HG02970 (cell line): ENCODE measurements around the gene AUTS2.
"Not testable (repeated sequence)": the region's sequence is repeated elsewhere in the genome, so short reads cannot be mapped to it uniquely, and the experiment has no call there.

ENCODE experiments used
- ATAC-seq: cut with Tn5 transposase; IDR thresholded peaks from one replicate; pipeline ENCODE4 v1.9.1; 2021; ENCODE audit warnings: mild to moderate bottlenecking, moderate library complexity, moderate number of reproducible peaks; ENCODE audit not compliant: unreplicated experiment, low FRiP score

Gene AUTS2

GRCh38 chr7:70585071-70585470 lies 986.8 kb downstream of the AUTS2 start:
- ATAC-seq, result no peak

DNA sequence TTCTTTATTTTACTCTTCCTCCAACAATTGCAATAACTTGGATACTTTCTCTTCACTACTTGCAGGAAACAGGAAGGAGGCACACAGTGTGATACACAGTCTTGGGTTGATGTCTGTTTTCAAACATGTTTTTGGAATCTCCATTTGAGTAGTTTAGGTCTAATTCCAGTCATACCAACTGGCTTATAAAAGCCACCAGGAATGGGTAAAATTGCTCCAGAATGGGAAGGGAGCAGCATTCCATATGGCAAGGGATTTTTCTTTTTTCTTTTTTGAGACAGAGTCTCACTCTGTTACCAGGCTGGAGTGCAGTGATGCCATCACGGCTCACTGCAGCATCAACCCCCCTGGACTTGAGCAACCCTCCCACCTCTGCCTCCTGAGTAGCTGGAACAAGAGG lies 988.5 kb downstream of the AUTS2 start:
- ATAC-seq, result no peak

GRCh38 chr7:70587739-70588138 lies 989.5 kb downstream of the AUTS2 start:
- no peak for ATAC-seq

DNA sequence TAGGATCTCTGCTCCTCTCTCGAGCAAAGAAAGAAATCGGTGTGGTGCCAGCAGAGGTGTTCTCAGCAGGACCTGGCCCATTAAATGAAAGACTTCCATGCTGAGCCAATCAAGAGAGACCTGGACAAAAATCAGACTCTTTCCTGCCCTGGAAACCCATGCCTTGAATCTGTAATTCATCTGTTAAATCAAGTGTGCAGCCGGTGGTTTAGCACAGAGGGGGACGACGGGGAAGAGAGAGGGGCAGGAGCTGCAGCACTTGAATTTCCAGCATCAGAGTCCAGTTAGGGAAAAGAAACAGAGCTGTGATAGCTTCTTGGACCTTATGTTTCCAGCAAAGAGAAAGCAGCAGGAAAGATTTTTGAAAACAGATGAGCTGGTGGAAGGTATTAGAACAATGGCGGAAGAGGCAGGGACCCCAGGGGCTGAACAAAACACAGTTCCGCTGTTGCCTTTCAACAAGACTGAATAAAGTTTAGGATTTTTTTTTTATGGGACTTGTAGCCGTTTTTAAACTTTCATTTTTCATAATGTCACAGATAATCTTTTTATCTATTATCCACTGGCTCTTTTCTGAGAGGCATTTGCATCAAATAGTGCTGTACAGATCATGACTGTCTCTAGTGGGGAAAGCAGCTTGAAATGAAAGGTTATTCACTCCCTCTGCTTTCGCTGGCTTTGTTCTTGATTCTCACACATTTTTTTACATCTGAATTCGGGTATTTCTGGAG lies 990.1 kb downstream of the AUTS2 start:
- no peak for ATAC-seq

DNA sequence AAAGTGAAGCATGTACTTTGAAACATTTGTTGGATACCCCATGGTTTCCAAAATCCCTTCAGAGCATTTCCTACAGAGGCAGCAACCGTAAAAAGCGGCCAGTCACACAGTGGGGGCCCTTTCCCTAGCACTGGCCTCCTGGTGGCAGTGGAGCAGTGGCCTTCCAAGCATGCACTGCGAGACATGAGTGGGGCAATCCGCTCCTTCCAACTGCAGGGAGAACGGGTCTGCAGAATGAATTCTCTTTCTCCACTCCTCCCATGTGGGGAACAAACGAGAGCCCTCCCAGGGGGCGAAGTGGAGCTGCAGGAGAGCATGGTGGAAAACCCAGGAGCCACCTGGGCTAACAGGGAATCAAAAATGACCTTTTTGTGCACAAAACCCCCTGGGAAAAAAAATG lies 990.7 kb downstream of the AUTS2 start:
- ATAC-seq, result no peak

DNA sequence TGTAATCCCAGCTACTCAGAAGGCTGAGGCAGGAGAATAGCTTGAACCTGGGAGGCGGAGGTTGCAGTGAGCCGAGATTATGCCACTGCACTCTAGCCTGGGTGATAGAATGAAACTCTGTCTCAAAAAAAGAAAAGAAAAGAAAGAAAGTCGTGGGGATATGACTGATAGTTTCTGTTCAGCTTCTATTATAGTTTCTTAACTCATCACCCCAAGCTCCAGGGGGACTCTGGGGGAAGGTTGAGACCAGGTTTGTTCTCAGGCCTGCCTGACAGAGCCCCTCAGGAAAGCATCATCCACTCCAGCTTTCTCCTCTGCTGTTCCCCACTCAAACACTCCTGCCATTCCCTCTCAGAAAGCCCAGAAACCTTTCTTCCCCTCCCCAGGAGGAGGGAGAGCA lies 991.3 kb downstream of the AUTS2 start:
- ATAC-seq, result no peak

- no peak for ATAC-seq
Observed at GRCh38 chr7:70590126-70590854, 992.0 kb downstream of the AUTS2 start.

- no peak for ATAC-seq
Observed at GRCh38 chr7:70591643-70592042, 993.4 kb downstream of the AUTS2 start.

DNA sequence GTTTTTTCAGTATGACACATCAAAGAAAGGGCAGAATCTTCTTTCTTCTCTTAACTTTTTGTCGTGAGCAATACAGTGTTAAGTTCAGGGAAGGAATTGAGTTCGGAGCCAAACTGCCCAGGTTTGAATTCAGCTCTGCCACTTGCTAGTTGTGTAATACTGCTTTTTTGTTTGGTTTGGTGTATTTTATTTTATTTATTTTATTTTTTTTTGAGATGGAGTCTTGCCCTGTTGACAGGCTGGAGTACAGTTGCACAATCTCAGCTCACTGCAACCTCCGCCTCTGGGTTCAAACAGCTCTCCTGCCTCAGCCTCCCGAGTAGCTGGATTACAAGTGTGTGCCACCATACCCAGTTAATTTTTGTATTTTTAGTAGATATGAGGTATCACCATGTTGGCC lies 993.9 kb downstream of the AUTS2 start:
- no peak for ATAC-seq

GRCh38 chr7:70594170-70594569 lies 995.9 kb downstream of the AUTS2 start:
- no peak for ATAC-seq

DNA sequence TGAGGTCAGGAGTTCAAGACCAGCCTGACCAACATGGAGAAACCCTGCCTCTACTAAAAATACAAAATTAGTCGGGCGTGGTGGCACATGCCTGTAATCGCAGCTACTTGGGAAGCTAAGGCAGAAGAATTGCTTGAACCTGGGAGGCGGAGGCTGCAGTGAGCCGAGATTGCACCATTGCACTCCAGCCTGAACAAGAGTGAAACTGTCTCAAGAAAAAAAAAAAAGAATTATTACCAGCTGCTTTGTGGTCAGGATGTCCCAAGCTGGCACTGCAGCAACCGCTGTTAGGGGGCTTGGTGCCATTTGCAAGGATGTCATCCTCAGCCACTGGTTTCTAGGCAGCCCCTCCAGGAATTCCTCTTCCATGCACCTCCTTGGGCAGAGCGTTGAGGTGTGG lies 996.6 kb downstream of the AUTS2 start:
- ATAC-seq, result not testable (repeated sequence)

DNA sequence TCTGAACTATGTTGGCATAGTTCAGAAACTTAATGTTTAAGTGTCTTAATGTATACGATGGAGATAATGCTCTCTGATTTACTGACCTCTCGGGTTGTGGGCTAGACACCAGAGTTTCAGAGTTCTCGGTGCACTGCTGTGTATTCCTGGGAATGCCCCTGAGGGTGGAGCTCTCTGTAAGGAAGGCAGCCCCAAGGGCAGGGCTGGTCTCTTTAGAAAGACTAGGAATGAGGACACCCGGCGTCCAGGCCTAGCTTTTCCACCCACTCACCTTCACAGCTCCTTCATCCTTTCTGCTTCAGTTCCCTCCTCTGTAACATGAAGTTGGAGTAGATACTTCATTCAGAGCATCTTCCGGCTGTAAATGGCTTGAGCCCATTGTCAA lies 997.1 kb downstream of the AUTS2 start:
- ATAC-seq, result no peak

GRCh38 chr7:70595755-70596597 lies 997.7 kb downstream of the AUTS2 start:
- no peak for ATAC-seq

- ATAC-seq, result no peak
Observed at GRCh38 chr7:70596598-70596913, 998.3 kb downstream of the AUTS2 start.

DNA sequence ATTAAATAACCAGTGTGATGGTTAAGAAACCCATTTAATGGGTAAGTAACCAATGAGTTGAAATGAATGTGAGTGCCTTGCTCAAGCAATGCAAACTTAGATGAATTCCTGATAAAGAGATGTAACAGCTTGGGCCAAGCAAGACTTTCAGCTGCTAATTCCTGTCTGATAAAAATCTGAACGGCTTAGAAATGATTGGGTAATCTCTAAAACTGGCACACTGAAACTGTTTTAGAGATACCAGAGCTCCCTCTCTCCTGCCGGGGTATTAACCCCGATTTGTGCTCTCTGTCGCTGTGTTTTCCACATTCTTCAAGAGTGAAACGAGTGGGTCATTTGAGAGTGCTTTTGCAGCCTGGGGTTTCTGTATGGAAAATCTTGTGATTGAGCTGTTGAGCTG lies 998.8 kb downstream of the AUTS2 start:
- no peak for ATAC-seq

DNA sequence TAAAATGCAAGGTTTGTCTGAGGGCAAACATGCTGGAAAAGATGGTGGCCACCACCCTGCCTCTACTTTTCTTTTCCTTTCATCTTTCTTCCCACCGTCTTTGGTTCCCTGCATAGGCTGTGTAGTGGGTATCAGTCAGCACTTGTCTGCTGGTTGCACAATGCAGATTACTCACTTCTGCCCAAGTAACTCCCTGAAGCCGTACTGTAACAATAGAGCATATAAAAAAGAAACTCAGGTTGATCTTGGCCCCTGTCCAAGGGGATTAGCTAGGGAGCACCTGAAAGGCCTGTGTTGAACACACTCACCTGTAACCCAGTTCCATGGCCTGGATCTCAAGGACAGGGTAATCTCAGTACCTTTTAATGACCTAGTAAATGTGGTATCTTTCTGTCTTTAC lies 1000.7 kb downstream of the AUTS2 start:
- ATAC-seq, result no peak

DNA sequence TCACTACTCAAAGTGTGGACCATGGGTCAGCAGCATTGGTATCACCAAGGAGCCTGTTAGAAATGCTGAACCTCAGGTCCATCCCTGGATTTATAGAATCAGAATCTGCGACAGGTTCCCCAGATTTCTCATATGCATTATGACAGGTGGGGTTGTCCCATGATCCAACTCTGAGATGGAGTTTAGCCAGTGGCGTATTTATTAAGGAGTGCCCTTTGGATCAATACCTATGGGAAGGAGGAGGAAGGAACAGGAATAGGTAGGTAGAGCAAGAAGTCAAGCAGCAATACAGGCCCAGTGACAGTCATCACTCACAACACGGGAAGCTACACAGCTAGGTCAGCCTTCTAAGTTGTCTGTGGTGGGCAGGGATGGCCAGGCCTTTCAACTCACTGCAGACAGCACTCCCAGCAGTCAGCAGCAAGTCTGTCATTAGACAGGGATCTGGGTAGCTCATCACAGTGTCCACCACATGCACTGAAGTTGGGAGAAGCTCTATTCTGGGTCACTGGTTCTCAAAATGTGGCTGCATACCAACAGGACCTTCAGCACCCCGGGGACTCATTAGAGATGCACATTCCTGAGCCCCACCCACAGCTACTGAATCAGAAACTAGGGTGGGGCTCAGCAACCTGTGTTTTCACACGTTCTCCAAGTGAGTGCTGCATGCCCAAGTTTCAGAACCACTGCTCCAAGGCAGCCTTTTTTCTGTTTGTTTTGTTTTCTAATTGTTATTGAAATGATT lies 1001.3 kb downstream of the AUTS2 start:
- ATAC-seq, result no peak

- ATAC-seq, result no peak
Observed at GRCh38 chr7:70600993-70601392, 1002.7 kb downstream of the AUTS2 start.

GRCh38 chr7:70602117-70602516 lies 1003.8 kb downstream of the AUTS2 start:
- ATAC-seq, result no peak

GRCh38 chr7:70607281-70607680 lies 1009.0 kb downstream of the AUTS2 start:
- ATAC-seq, result no peak

- no peak for ATAC-seq
Observed at GRCh38 chr7:70607759-70608158, 1009.5 kb downstream of the AUTS2 start.
